HEK293 (cell line): Measurements from ENCODE around the gene KCTD6.

Experiments used
- FEZF1 ChIP-seq: fragments of 450-650 bp; formaldehyde crosslinking; IDR thresholded peaks from 2 replicates; pipeline ENCODE4 v1.5.1; 2016; ENCODE audit warnings: missing biosample characterization, missing genetic modification characterization
- ZFP3 ChIP-seq: fragments of 450-650 bp; formaldehyde crosslinking; IDR thresholded peaks from 2 replicates; pipeline ENCODE4 v1.5.1; 2016; ENCODE audit warnings: low read depth, missing biosample characterization, missing genetic modification characterization
- ZIC2 ChIP-seq: fragments of 450-650 bp; formaldehyde crosslinking; IDR thresholded peaks from 2 replicates; pipeline ENCODE4 v1.5.1; 2016; ENCODE audit warnings: missing biosample characterization, missing genetic modification characterization
- ZNF274 ChIP-seq, 2 experiments: fragments of 200-500 bp in 1 of 2; fragments of 450-650 bp in 1 of 2; sonication (Bioruptor generic) in 1 of 2; formaldehyde crosslinking in 1 of 2; IDR thresholded peaks; 2 replicates each; pipeline versions ENCODE4 v1.5.1 to v1.6.1; 2014 to 2016; ENCODE audit warnings: borderline replicate concordance in 1 of 2, inconsistent platforms in 1 of 2, low read length in 1 of 2, missing biosample characterization in 1 of 2, missing genetic modification characterization in 1 of 2
- ZNF571 ChIP-seq: fragments of 450-650 bp; formaldehyde crosslinking; IDR thresholded peaks from 2 replicates; pipeline ENCODE4 v1.5.0; 2017; ENCODE audit warnings: missing biosample characterization, missing genetic modification characterization
- ZNF610 ChIP-seq: fragments of 450-650 bp; formaldehyde crosslinking; IDR thresholded peaks from 2 replicates; pipeline ENCODE4 v1.5.1; 2016; ENCODE audit warnings: missing biosample characterization, missing genetic modification characterization, borderline replicate concordance
- TF ChIP-seq, protein P1 (sequence below): fragments of 450-650 bp; formaldehyde crosslinking; IDR thresholded peaks from 2 replicates; pipeline ENCODE4 v1.5.1; 2016; ENCODE audit warnings: missing biosample characterization, missing genetic modification characterization
- TF ChIP-seq, protein P2 (sequence below): fragments of 450-650 bp; formaldehyde crosslinking; IDR thresholded peaks from 2 replicates; pipeline ENCODE4 v1.5.1; 2016; ENCODE audit warnings: missing biosample characterization, missing genetic modification characterization
- TF ChIP-seq, protein P3 (sequence below): fragments of 450-650 bp; formaldehyde crosslinking; conservative IDR thresholded peaks from 2 replicates; pipeline ENCODE4 v1.5.1; 2016; ENCODE audit warnings: low read depth, missing biosample characterization, missing genetic modification characterization

DNA sequence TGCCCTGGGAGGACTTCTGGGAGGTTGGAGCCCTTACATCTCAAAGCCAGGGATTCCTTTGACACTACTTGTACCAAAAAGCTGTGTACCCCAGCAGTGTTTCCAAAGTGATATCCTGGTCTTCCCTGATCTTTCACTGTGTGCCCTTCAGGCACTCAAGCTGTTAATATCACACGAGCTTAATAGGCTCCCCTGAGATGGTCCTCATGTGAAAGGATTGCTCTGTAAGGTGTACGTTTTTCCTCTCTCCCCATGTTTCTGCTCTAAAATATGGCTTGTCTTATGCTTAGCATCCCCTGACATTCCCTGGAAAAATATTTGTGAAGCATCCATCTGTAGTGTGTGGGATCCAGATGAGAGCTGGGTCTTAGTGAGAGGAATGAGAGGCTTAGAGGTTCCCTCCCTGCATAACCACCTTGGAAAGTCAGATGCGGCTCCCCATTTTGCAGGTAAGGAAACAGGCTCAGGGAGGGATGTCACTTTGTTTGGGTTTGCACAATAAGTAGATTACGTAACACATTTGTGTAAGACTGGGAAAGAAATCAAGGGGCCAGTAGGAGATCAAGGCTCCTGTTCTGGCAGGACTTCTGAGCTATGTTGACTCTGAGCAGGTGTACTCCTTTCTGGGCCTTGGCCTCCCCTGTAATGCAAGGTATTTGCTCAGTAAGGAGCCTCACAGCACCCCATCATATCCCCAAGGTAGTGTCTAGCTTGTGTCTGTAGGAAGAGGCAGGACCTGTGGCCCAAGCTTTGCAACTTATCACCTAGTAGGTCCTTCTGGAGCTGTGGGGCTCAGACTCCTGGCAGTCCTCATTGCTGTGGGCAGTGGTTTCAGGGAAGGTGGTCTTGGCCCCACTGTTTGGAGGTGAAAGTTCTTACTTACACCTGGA, 45.8 kb downstream of the KCTD6 start:
- TF ChIP-seq FEZF1 (tag by site-specific recombination): no peak
- TF ChIP-seq, protein P1, sequence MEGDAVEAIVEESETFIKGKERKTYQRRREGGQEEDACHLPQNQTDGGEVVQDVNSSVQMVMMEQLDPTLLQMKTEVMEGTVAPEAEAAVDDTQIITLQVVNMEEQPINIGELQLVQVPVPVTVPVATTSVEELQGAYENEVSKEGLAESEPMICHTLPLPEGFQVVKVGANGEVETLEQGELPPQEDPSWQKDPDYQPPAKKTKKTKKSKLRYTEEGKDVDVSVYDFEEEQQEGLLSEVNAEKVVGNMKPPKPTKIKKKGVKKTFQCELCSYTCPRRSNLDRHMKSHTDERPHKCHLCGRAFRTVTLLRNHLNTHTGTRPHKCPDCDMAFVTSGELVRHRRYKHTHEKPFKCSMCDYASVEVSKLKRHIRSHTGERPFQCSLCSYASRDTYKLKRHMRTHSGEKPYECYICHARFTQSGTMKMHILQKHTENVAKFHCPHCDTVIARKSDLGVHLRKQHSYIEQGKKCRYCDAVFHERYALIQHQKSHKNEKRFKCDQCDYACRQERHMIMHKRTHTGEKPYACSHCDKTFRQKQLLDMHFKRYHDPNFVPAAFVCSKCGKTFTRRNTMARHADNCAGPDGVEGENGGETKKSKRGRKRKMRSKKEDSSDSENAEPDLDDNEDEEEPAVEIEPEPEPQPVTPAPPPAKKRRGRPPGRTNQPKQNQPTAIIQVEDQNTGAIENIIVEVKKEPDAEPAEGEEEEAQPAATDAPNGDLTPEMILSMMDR (tag by site-specific recombination): no peak
- no peak for TF ChIP-seq ZIC2 (tag by site-specific recombination)
- TF ChIP-seq, protein P2, sequence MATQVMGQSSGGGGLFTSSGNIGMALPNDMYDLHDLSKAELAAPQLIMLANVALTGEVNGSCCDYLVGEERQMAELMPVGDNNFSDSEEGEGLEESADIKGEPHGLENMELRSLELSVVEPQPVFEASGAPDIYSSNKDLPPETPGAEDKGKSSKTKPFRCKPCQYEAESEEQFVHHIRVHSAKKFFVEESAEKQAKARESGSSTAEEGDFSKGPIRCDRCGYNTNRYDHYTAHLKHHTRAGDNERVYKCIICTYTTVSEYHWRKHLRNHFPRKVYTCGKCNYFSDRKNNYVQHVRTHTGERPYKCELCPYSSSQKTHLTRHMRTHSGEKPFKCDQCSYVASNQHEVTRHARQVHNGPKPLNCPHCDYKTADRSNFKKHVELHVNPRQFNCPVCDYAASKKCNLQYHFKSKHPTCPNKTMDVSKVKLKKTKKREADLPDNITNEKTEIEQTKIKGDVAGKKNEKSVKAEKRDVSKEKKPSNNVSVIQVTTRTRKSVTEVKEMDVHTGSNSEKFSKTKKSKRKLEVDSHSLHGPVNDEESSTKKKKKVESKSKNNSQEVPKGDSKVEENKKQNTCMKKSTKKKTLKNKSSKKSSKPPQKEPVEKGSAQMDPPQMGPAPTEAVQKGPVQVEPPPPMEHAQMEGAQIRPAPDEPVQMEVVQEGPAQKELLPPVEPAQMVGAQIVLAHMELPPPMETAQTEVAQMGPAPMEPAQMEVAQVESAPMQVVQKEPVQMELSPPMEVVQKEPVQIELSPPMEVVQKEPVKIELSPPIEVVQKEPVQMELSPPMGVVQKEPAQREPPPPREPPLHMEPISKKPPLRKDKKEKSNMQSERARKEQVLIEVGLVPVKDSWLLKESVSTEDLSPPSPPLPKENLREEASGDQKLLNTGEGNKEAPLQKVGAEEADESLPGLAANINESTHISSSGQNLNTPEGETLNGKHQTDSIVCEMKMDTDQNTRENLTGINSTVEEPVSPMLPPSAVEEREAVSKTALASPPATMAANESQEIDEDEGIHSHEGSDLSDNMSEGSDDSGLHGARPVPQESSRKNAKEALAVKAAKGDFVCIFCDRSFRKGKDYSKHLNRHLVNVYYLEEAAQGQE (tag by site-specific recombination): no peak
- no peak for TF ChIP-seq ZNF274 (IDR thresholded peaks at IDR 0.05; ENCODE audit: low read length)
- TF ChIP-seq ZNF274 (tag by site-specific recombination; IDR thresholded peaks at IDR 0.05; ENCODE audit: borderline replicate concordance): no peak
- TF ChIP-seq ZNF610 (tag by site-specific recombination): no peak
- TF ChIP-seq ZNF571 (tag by site-specific recombination): no peak
- TF ChIP-seq, protein P3, sequence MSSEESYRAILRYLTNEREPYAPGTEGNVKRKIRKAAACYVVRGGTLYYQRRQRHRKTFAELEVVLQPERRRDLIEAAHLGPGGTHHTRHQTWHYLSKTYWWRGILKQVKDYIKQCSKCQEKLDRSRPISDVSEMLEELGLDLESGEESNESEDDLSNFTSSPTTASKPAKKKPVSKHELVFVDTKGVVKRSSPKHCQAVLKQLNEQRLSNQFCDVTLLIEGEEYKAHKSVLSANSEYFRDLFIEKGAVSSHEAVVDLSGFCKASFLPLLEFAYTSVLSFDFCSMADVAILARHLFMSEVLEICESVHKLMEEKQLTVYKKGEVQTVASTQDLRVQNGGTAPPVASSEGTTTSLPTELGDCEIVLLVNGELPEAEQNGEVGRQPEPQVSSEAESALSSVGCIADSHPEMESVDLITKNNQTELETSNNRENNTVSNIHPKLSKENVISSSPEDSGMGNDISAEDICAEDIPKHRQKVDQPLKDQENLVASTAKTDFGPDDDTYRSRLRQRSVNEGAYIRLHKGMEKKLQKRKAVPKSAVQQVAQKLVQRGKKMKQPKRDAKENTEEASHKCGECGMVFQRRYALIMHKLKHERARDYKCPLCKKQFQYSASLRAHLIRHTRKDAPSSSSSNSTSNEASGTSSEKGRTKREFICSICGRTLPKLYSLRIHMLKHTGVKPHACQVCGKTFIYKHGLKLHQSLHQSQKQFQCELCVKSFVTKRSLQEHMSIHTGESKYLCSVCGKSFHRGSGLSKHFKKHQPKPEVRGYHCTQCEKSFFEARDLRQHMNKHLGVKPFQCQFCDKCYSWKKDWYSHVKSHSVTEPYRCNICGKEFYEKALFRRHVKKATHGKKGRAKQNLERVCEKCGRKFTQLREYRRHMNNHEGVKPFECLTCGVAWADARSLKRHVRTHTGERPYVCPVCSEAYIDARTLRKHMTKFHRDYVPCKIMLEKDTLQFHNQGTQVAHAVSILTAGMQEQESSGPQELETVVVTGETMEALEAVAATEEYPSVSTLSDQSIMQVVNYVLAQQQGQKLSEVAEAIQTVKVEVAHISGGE (tag by site-specific recombination): no peak
- no peak for TF ChIP-seq ZFP3 (tag by site-specific recombination)
